Activated CD8-positive, alpha-beta memory T cell treated with anti-CD3 and anti-CD28 coated beads, Interleukin-2, amount 50 U/mL, for 48 hours (primary cell): ENCODE results near the gene CAND2.

ENCODE experiments used
- DNase-seq: peaks from one replicate; pipeline ENCODE4 v3.0.0-alpha.2; 2020

CAND2 gene

GRCh38 chr3:12796171-12797123 lies at the start of gene CAND2:
Gene CAND2 (plus strand): TSS chr3:12796680. CDS start chr3:12796721, 41 bp downstream.
- peak; percentile 68 for DNase-seq

GRCh38 chr3:12748477-12748876 lies 48.0 kb upstream of the CAND2 start:
- no peak for DNase-seq

- DNase-seq: no peak
Observed at GRCh38 chr3:12750223-12750622, 46.3 kb upstream of the CAND2 start.

- peak; percentile 59 for DNase-seq
Observed at GRCh38 chr3:12750658-12751071, 45.8 kb upstream of the CAND2 start.

GRCh38 chr3:12751571-12751970 lies 44.9 kb upstream of the CAND2 start:
- no peak for DNase-seq

- no peak for DNase-seq
Observed at GRCh38 chr3:12752102-12752501, 44.4 kb upstream of the CAND2 start.

- no peak for DNase-seq
Observed at GRCh38 chr3:12752809-12753208, 43.7 kb upstream of the CAND2 start.

- no peak for DNase-seq
Observed at GRCh38 chr3:12753275-12754028, 43.0 kb upstream of the CAND2 start.

- no peak for DNase-seq
Observed at GRCh38 chr3:12754313-12754712, 42.2 kb upstream of the CAND2 start.

GRCh38 chr3:12755754-12756153 lies 40.7 kb upstream of the CAND2 start:
- DNase-seq: no peak

- no peak for DNase-seq
Observed at GRCh38 chr3:12756175-12756574, 40.3 kb upstream of the CAND2 start.

GRCh38 chr3:12756635-12757034 lies 39.8 kb upstream of the CAND2 start:
- no peak for DNase-seq

GRCh38 chr3:12758025-12758781 lies 38.3 kb upstream of the CAND2 start:
- DNase-seq: no peak

GRCh38 chr3:12759097-12759679 lies 37.3 kb upstream of the CAND2 start, which contains the start of gene TMEM40:
Gene TMEM40 (minus strand): TSS chr3:12759259. CDS start chr3:12749832, 9,427 bp downstream.
- DNase-seq: no peak

GRCh38 chr3:12759693-12760565 lies 36.6 kb upstream of the CAND2 start:
- no peak for DNase-seq

- DNase-seq: no peak
Observed at GRCh38 chr3:12764171-12764776, 32.2 kb upstream of the CAND2 start.

GRCh38 chr3:12766541-12766940 lies 29.9 kb upstream of the CAND2 start:
- no peak for DNase-seq

GRCh38 chr3:12768579-12769527 lies 27.6 kb upstream of the CAND2 start:
- DNase-seq: no peak

GRCh38 chr3:12769761-12770160 lies 26.7 kb upstream of the CAND2 start:
- DNase-seq: no peak

- no peak for DNase-seq
Observed at GRCh38 chr3:12771236-12771635, 25.2 kb upstream of the CAND2 start.
